ENCODE results near the gene HDHD5.

Gene HDHD5

GRCh38 chr22:17119481-17120202 lies 39.4 kb downstream of the HDHD5 start:
- DNase-seq: no peak

- no peak for DNase-seq
These were observed 40.7 kb downstream of the HDHD5 start for GRCh38 chr22:17118342-17118741.

GRCh38 chr22:17117890-17118289 lies 41.2 kb downstream of the HDHD5 start:
- no peak for DNase-seq

- no peak for DNase-seq
These were observed 41.7 kb downstream of the HDHD5 start for GRCh38 chr22:17117400-17117799.

- no peak for DNase-seq
These were observed 42.3 kb downstream of the HDHD5 start for GRCh38 chr22:17116572-17117330.

- DNase-seq: no peak
These were observed 43.0 kb downstream of the HDHD5 start for GRCh38 chr22:17115945-17116565.

- no peak for DNase-seq
These were observed 43.8 kb downstream of the HDHD5 start for GRCh38 chr22:17115236-17115635.

- no peak for DNase-seq
These were observed 44.2 kb downstream of the HDHD5 start for GRCh38 chr22:17114898-17115235.

GRCh38 chr22:17114173-17114897 lies 44.7 kb downstream of the HDHD5 start:
- no peak for DNase-seq

- DNase-seq: no peak
These were observed 45.5 kb downstream of the HDHD5 start for GRCh38 chr22:17113600-17113999.

- DNase-seq: no peak
These were observed 46.5 kb downstream of the HDHD5 start for GRCh38 chr22:17112491-17113042.

- DNase-seq: no peak
These were observed 48.1 kb downstream of the HDHD5 start for GRCh38 chr22:17110791-17111550.

GRCh38 chr22:17109976-17110375 lies 49.1 kb downstream of the HDHD5 start:
- no peak for DNase-seq

GRCh38 chr22:17109113-17109865 lies 49.8 kb downstream of the HDHD5 start:
- DNase-seq: no peak

GRCh38 chr22:17108256-17109112 lies 50.6 kb downstream of the HDHD5 start:
- DNase-seq: no peak

- DNase-seq: no peak
These were observed 51.6 kb downstream of the HDHD5 start for GRCh38 chr22:17107547-17107810.

GRCh38 chr22:17106785-17107546 lies 52.1 kb downstream of the HDHD5 start:
- no peak for DNase-seq

- no peak for DNase-seq
These were observed 52.8 kb downstream of the HDHD5 start for GRCh38 chr22:17106161-17106784.

Measured in left hindlimb (tissue), 1 donor.